Coronary artery (tissue), 2 donors: ENCODE results near the gene UGT1A6.
"Not testable (repeated sequence)": the region's sequence is repeated elsewhere in the genome, so short reads cannot be mapped to it uniquely, and the experiment has no call there.

Experiments used
- DNase-seq: peaks from one replicate; pipeline ENCODE4 v3.0.0-alpha.2; 2017; ENCODE audit warnings: low spot score
- H3K27ac ChIP-seq, 2 donors: fragments of 200-600 bp; sonication (generic); one replicate each; pipeline ENCODE4 v1.5.1; 2016 to 2019
- H3K4me3 ChIP-seq: fragments of 200-600 bp; sonication (generic); 2 replicates; pipeline ENCODE4 v1.5.1; 2016; ENCODE audit warnings: mild to moderate bottlenecking, moderate library complexity
- TF ChIP-seq, protein P1 (sequence below): fragments of 200-600 bp; sonication (generic); IDR thresholded peaks from one replicate; pipeline ENCODE4 v1.5.1; 2019; ENCODE audit warnings: antibody characterized with exemption

The UGT1A6 gene

DNA sequence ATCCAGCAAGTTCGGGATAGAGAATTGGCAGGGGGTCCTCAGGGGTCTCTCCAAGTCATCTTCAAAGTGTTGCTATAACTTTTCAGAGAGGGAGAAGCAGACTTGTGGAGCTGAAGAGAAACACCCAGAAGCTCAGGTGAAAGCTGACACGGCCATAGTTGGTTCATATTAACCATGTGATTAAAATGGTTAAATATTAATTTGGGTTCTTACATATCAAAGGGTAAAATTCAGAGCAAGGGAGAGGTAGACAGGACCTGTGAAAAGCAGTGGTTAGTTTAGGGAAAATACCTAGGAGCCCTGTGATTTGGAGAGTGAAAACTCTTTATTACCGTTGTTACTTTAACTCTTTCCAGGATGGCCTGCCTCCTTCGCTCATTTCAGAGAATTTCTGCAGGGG lies at the start of gene UGT1A6:
Gene UGT1A6, plus strand, starts transcription at position 243 of the 400 bp plus-strand sequence. Its CDS starts 115 bp downstream, at position 358.
- DNase-seq, result no peak
- Histone ChIP-seq H3K27ac (no peak within 1 kb of the TSS), H3K4me3 (no peak within 1 kb of the TSS)
- TF ChIP-seq, protein P1, sequence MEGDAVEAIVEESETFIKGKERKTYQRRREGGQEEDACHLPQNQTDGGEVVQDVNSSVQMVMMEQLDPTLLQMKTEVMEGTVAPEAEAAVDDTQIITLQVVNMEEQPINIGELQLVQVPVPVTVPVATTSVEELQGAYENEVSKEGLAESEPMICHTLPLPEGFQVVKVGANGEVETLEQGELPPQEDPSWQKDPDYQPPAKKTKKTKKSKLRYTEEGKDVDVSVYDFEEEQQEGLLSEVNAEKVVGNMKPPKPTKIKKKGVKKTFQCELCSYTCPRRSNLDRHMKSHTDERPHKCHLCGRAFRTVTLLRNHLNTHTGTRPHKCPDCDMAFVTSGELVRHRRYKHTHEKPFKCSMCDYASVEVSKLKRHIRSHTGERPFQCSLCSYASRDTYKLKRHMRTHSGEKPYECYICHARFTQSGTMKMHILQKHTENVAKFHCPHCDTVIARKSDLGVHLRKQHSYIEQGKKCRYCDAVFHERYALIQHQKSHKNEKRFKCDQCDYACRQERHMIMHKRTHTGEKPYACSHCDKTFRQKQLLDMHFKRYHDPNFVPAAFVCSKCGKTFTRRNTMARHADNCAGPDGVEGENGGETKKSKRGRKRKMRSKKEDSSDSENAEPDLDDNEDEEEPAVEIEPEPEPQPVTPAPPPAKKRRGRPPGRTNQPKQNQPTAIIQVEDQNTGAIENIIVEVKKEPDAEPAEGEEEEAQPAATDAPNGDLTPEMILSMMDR, result no peak

DNA sequence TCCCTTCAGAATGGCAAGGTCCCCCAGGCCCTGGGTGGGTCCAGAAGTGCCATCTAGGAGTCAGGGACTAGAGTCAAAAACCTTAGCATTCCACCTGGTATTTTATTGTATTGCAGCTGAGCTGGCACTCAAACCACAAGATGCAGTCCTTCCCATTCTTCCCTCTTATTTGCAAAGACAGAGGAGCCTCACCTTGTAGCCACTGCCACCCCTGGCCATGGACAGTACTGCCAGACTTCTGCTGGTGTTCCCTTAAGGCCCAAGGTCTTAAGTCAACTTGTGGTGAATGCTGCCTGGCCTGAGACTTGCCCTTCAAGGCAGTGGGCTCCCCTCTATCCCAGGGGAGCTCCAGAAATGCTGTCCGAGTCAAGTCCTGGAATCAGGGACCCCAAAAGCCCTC lies 49.6 kb upstream of the UGT1A6 start:
- H3K27ac ChIP-seq, result no peak overlapping the region
- TF ChIP-seq, protein P1, result no peak
- H3K4me3 ChIP-seq, result no peak overlapping the region
- DNase-seq, result no peak

DNA sequence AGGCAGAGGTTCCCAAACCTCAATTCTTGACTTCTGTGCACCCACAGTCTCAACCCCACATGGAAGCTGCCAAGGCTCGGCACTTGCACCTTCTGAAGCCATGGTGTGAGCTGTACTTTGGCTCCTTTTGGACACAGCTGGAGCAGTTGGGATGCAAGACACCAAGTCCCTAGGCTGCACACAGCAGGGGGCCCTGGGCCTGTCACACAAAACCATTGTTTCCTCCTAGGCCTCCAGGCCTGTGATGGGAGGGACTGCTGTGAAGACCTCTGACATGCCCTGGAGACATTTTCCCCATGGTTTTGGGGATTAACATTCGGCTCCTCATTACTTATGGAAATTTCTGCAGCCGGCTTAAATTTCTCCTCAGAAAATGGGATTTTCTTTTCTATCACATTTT lies 46.7 kb upstream of the UGT1A6 start:
- H3K27ac ChIP-seq, H3K4me3 ChIP-seq, DNase-seq: not testable (repeated sequence)

DNA sequence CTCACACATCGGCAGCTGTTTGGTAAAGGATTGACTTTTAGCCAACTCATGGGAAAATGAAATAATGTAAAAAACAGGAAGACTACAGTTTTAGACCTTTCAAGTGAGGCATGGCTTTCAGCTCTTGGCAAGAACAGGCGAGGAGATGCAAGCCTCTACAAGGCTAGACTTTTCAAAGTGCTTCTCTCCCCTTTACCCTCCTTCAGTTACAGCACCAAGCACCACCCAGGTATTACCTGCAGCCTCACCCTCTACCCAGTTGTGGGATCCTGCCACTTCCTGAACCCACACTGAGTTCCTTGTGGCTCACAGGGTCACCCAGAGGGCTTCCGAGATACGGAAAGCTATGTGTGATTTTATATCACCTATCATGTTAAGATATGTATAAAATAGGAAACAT lies 41.7 kb upstream of the UGT1A6 start:
- Histone ChIP-seq H3K27ac (no peak overlapping the region), H3K4me3 (no peak overlapping the region)
- DNase-seq, result no peak
- TF ChIP-seq, protein P1, result no peak

DNA sequence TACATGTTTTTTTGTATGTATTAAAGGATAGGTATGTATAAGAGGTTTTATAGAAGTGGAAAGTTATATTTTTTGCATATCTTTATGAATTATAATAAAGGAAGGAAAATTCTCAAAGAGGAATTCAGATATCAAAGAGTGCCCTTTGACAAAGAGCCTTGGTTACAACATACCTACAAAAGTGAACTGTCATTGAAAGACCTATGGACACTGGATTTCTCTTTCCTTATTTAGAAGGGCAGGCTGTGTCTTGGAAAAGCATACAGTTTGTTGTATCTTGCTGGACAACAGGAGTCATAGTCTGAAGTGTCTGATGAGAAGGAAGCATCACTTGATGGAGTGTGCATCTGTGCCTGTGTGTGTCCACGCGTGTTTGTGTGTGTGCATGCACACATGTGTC lies 41.3 kb upstream of the UGT1A6 start:
- Histone ChIP-seq H3K27ac (no peak overlapping the region), H3K4me3 (no peak overlapping the region)
- no peak for DNase-seq
- TF ChIP-seq, protein P1, result no peak

DNA sequence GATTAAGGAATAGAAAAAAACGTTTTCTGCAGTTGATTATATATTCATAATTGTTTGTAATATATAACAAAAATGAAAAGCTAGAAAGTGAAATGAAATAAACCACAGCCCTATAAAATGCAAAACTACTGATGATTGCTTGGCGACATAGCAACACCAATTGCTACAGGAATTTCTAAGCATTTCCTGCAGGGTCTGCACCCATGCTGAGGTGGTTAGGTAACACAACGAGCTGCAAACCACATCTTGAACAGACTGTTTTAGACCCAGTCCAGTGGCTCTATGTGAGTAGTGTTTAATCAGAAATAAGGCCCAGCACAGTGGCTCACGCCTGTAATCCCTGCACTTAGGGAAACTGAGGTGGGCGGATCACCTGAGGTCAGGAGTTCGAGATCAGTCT lies 38.2 kb upstream of the UGT1A6 start:
- TF ChIP-seq, protein P1, result no peak

DNA sequence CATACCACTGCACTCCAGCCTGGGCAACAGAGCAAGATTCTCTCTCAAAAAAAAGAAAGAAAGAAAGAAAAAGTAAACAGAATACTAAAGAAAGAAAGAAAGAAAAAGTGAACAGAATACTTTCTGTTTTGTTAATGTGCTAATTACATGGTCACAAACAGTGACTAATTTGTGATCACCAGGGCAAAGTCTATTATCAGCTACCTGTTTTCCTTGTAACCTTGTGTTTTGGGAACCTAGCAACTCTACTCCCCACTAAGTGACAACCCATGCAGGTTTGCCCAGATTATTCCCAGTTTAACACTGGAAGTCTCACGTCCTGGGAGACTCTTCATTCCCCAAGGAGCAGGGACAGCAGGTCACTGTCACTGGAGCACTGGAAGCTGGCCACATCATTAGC lies 37.6 kb upstream of the UGT1A6 start:
- DNase-seq, result no peak
- Histone ChIP-seq H3K4me3 (no peak overlapping the region), H3K27ac (no peak overlapping the region)
- TF ChIP-seq, protein P1, result no peak

More for the DNA sequence above, 38.2 kb upstream of the UGT1A6 start:
- Histone ChIP-seq H3K4me3 (no peak overlapping the region), H3K27ac (no peak overlapping the region)
- DNase-seq, result no peak

DNA sequence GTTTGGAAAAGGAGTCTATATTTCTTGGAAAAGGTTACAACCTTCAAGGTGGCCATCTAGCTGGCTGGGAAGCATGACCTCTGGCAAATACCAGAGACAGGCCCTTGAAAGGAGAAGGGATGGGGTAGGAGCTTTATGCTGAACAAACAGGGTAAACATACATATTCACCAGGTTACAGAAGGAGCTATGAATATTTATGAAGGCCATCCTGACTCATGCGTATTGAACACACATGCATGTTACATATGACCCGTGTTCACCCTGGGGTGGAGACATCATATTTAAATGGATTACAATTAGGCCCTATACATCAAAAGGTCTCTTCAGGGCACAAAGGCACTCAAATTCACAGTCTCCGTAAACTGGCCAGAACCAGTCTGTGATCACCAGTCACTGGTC lies 36.7 kb upstream of the UGT1A6 start:
- not testable (repeated sequence) for H3K4me3 ChIP-seq, H3K27ac ChIP-seq, DNase-seq
